Cardiac muscle cell (in vitro differentiated cells and primary cell): ENCODE data around the gene HPS1. TPM values are rescaled to one million over a fixed set of nuclear protein-coding genes. Genes with fewer than 3 reads are reported as not detected.

Experiments
- DNase-seq, 2 donors: peaks; one replicate each; pipeline versions ENCODE4 v3.0.0 to v3.0.0-alpha.2; 2010 to 2017; ENCODE audit warnings: low read depth in 1 of 2, low spot score in 1 of 2
- H3K27ac ChIP-seq: fragments of 200-600 bp; sonication (generic); 2 replicates; pipeline ENCODE4 v1.5.1; 2016
- H3K27me3 ChIP-seq: fragments of 200-600 bp; sonication (generic); 2 replicates; pipeline ENCODE4 v1.6.0; 2016; ENCODE audit warnings: control low read depth
- H3K36me3 ChIP-seq: fragments of 200-600 bp; sonication (generic); 2 replicates; pipeline ENCODE4 v1.5.1; 2016; ENCODE audit warnings: control low read depth
- H3K4me1 ChIP-seq: fragments of 200-600 bp; sonication (generic); 2 replicates; pipeline ENCODE4 v1.8.1; 2017; ENCODE audit warnings: low read depth, mild to moderate bottlenecking, mixed run types
- H3K4me3 ChIP-seq: fragments of 200-600 bp; sonication (generic); 2 replicates; pipeline ENCODE4 v1.5.1; 2016; ENCODE audit warnings: mild to moderate bottlenecking
- H3K9me3 ChIP-seq: fragments of 200-600 bp; sonication (generic); 2 replicates; pipeline ENCODE4 v1.5.1; 2017; ENCODE audit warnings: low read depth, mild to moderate bottlenecking, control low read depth
- CTCF ChIP-seq: IDR thresholded peaks from 2 replicates; pipeline ENCODE4 v1.5.1; 2012; ENCODE audit warnings: low read depth, mild to moderate bottlenecking, low read length
- polyA plus RNA-seq: library from polyadenylated mRNA; unstranded; fragments of >200 nt; fragmentation: Nextera tagmentation; extraction: Ambion mirVana; gene quantifications from 2 replicates; pipeline ENCODE4 v1.2.1, GENCODE V29; 2016
- total RNA-seq: library from RNA; depleted of rRNA; stranded (reverse); fragments of >200 nt; gene quantifications from 2 replicates; pipeline ENCODE4 v1.2.3, GENCODE V29; 2016

HPS1 gene
- total and polyA plus RNA-seq, 2 experiments from 2014 or later: 58.6 to 60.9 TPM

DNA sequence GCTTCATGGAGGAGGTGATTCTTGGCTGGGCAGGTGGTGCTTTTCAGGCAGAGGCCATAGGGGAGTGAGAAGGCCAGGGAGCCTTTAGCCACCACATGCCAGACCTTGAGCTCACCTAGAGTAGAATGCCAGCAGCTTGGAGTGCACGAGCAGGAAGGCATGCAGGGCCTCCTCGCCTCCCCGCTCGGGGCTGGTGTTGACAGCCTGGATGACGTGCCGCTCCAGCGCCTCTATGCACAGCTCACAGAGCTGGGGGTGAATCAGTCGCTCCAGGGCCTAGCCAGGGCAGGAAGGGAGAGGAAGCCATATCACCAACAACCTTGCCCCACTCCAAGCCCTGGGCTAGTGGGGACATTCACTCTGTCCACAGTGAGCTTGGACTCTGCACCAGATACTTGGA, 15.7 kb downstream of the HPS1 start:
- Histone ChIP-seq H3K27ac (no peak overlapping the region), H3K9me3 (no peaks in the 10 kb centered on the region), H3K4me1 (no peaks in the 10 kb centered on the region), H3K36me3 (peaks cover 17% of the 10 kb centered on the region), H3K4me3 (no peak overlapping the region), H3K27me3 (no peaks in the 10 kb centered on the region)
- no peak for TF ChIP-seq CTCF
- no peak for DNase-seq

DNA sequence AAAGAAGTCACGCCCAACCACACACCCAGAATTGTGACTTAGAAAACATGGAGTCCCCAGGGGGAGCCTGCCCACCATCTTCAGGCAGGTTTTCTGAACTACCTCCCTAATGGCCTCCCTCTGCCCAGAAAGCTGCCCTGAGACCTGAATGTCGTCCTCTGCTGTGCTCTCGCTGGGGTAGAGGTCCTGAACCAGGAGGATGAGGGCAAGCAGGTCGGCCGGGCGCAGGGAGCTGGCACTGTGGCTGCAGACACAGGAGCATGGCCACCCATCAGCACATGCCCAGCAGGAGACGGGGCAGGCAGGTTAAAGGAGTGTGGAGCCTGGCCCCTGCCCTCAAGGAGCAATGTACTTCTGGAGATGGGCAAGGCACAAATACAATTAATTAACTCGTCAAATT, 16.3 kb downstream of the HPS1 start:
- Histone ChIP-seq H3K27me3 (no peaks in the 10 kb centered on the region), H3K4me3 (no peak overlapping the region), H3K27ac (no peak overlapping the region), H3K36me3 (peaks cover 16% of the 10 kb centered on the region), H3K9me3 (no peaks in the 10 kb centered on the region), H3K4me1 (no peaks in the 10 kb centered on the region)
- TF ChIP-seq CTCF: no peak
- no peak for DNase-seq

- H3K4me3 ChIP-seq: no peak overlapping the region
- peaks cover 9% of the 10 kb centered on the region for H3K4me1 ChIP-seq
- H3K9me3 ChIP-seq: no peaks in the 10 kb centered on the region
- H3K27ac ChIP-seq: no peak overlapping the region
- peaks cover 10% of the 10 kb centered on the region for H3K36me3 ChIP-seq
- no peak for TF ChIP-seq CTCF
- no peak for DNase-seq
- no peaks in the 10 kb centered on the region for H3K27me3 ChIP-seq
Measured at GRCh38 chr10:98429320-98430072, 17.2 kb downstream of the HPS1 start.

GRCh38 chr10:98427011-98427515, 19.7 kb downstream of the HPS1 start:
- no peaks in the 10 kb centered on the region for H3K27me3 ChIP-seq
- peaks cover 6% of the 10 kb centered on the region for H3K36me3 ChIP-seq
- DNase-seq: no peak
- no peak overlapping the region for H3K4me3 ChIP-seq
- no peak overlapping the region for H3K27ac ChIP-seq
- H3K9me3 ChIP-seq: no peaks in the 10 kb centered on the region
- TF ChIP-seq CTCF: no peak
- peaks cover 17% of the 10 kb centered on the region for H3K4me1 ChIP-seq

- no peak overlapping the region for H3K4me3 ChIP-seq
- peak overlapping the region; percentile 35 for H3K27ac ChIP-seq
- DNase-seq: peak; percentile 47 to 69
- no peaks in the 10 kb centered on the region for H3K9me3 ChIP-seq
- no peaks in the 10 kb centered on the region for H3K36me3 ChIP-seq
- TF ChIP-seq CTCF: peak; percentile 77
- H3K4me1 ChIP-seq: peaks cover 22% of the 10 kb centered on the region
- H3K27me3 ChIP-seq: no peaks in the 10 kb centered on the region
Measured at GRCh38 chr10:98425511-98426352, 21.0 kb downstream of the HPS1 start.
